Left lung (tissue), 10 donors: Measurements from ENCODE around the gene DSN1. TPM values are rescaled to one million over a fixed set of nuclear protein-coding genes. Genes with fewer than 3 reads are reported as not detected.

Experiments
- ATAC-seq: fragments of 200-7000 bp; cut with Tn5 transposase; one replicate; pipeline ENCODE4 v1.9.1; 2020; ENCODE audit warnings: moderate library complexity
- DNase-seq, 4 donors: peaks; one replicate each; pipeline ENCODE4 v3.0.0-alpha.2; 2013 to 2020
- H3K27ac ChIP-seq, 2 donors: fragments of 200-600 bp; sonication (generic) in 1 of 2; one replicate each; pipeline versions ENCODE4 v1.5.0 to v1.8.0; 2020 to 2021
- H3K27me3 ChIP-seq, 2 donors: fragments of 200-600 bp; sonication (generic) in 1 of 2; one replicate each; pipeline versions ENCODE4 v1.5.0 to v1.8.0; 2020 to 2021
- H3K36me3 ChIP-seq, 2 donors: fragments of 200-600 bp; sonication (generic) in 1 of 2; one replicate each; pipeline versions ENCODE4 v1.5.0 to v1.8.0; 2020 to 2021
- H3K4me1 ChIP-seq, 2 donors: fragments of 200-600 bp; one replicate each; pipeline ENCODE4 v1.8.0; 2021
- H3K4me3 ChIP-seq, 2 donors: fragments of 200-600 bp; sonication (generic) in 1 of 2; one replicate each; pipeline versions ENCODE4 v1.5.0 to v1.8.0; 2020 to 2021; ENCODE audit warnings: mild to moderate bottlenecking in 1 of 2
- H3K9me3 ChIP-seq, 2 donors: fragments of 200-600 bp; sonication (generic) in 1 of 2; one replicate each; pipeline versions ENCODE4 v1.5.0 to v1.8.0; 2020 to 2021
- intact Hi-C, 2 donors: fragments of 100-400 bp; cut with DNase I; formaldehyde crosslinking; loops; one replicate each; pipeline versions ENCODE4 v1.11.2 to v1.14.2; 2022
- polyA plus RNA-seq, 6 donors: library from polyadenylated mRNA; unstranded; fragments of 120-200 nt; gene quantifications; one replicate each; pipeline ENCODE4 v1.2.1, GENCODE V29; 2013; ENCODE audit not compliant: insufficient read length in 6 of 6
- total RNA-seq, 2 donors: library from RNA; stranded (reverse); fragmentation: NEBNext Ultra II Directional; extraction: Animal tissue kit (Norgen Biotek cat#: 25700); gene quantifications; one replicate each; pipeline ENCODE4 v1.2.1, GENCODE V29; 2021
- TF ChIP-seq, protein P1 (sequence below), 2 donors: fragments of 200-600 bp; sonication (generic) in 1 of 2; IDR thresholded peaks; one replicate each; pipeline versions ENCODE4 v1.5.0 to v1.8.0; 2021; ENCODE audit warnings: antibody characterized with exemption in 2 of 2
- donor health status: DM: no; HTN: yes; CAD: no.
- donor health status: DM: no; HTN: no; CAD: no.

The DSN1 gene
- total and polyA plus RNA-seq, 8 donors = 14.5 to 24.7 (median 20.3) TPM

DNA sequence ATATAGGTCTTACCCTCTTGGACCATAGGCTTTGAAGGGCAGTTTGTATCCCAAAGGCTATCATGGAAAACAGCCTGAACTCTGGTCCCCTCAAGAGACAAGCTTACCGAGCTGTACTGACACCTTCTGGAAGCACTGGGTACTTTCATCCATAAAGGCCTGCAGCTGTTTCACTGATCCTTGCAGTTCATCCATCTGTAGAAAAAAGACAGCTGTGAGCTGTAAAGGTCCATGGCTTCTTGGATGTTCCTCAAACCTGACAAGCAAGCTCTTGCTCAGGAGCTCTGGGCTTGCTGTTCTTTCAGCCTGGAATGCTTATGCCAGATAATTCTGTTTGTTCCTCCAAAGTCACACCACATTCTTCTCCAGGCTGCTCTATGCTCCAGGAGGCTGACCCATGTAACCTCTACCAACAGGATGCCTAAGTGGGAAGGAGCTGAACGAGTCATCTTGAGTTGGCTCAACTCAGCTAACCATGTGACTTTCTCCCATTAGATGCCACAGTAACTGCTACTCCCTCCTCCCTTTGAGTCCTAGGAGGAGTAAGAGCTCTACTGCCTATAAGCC is 18.8 kb downstream of the DSN1 start:
- H3K9me3 ChIP-seq = no peaks in the 10 kb centered on the region
- TF ChIP-seq, protein P1, sequence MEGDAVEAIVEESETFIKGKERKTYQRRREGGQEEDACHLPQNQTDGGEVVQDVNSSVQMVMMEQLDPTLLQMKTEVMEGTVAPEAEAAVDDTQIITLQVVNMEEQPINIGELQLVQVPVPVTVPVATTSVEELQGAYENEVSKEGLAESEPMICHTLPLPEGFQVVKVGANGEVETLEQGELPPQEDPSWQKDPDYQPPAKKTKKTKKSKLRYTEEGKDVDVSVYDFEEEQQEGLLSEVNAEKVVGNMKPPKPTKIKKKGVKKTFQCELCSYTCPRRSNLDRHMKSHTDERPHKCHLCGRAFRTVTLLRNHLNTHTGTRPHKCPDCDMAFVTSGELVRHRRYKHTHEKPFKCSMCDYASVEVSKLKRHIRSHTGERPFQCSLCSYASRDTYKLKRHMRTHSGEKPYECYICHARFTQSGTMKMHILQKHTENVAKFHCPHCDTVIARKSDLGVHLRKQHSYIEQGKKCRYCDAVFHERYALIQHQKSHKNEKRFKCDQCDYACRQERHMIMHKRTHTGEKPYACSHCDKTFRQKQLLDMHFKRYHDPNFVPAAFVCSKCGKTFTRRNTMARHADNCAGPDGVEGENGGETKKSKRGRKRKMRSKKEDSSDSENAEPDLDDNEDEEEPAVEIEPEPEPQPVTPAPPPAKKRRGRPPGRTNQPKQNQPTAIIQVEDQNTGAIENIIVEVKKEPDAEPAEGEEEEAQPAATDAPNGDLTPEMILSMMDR (IDR thresholded peaks at IDR 0.05) = peak; percentile 66
- no peaks in the 10 kb centered on the region for H3K27me3 ChIP-seq
- DNase-seq (peak in 2 of 4 donors; percentile 72 to 85), ATAC-seq (peak; percentile 95)
- intact Hi-C loops = no loop called here
- H3K4me3 ChIP-seq = no peak overlapping the region
- peak overlapping the region; percentile 35 to 41 for H3K27ac ChIP-seq
- H3K4me1 ChIP-seq = peaks cover 4 to 24% of the 10 kb centered on the region in 2 donors
- peaks cover 0 to 30% of the 10 kb centered on the region in 2 donors for H3K36me3 ChIP-seq

DNA sequence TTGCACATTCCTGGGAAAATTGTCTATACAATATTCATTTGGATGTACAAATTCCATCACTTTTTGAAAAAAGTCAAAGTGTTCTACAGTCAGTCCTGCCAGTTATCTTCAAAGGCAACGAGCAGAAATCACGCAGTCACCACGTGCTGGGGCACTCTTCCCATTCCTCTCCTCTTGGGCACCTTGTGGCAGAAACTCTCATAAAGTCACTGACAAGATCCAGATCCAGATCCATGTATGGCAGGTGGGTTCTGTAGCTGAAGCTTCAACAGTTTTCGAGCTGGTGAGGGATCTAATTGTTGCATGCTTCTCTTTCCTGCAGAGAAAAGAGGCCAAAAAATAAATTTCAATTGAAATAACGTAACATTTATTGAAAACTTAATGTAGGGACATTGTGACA is 21.0 kb downstream of the DSN1 start:
- no peak for DNase-seq
- intact Hi-C loops = no loop called here

DNA sequence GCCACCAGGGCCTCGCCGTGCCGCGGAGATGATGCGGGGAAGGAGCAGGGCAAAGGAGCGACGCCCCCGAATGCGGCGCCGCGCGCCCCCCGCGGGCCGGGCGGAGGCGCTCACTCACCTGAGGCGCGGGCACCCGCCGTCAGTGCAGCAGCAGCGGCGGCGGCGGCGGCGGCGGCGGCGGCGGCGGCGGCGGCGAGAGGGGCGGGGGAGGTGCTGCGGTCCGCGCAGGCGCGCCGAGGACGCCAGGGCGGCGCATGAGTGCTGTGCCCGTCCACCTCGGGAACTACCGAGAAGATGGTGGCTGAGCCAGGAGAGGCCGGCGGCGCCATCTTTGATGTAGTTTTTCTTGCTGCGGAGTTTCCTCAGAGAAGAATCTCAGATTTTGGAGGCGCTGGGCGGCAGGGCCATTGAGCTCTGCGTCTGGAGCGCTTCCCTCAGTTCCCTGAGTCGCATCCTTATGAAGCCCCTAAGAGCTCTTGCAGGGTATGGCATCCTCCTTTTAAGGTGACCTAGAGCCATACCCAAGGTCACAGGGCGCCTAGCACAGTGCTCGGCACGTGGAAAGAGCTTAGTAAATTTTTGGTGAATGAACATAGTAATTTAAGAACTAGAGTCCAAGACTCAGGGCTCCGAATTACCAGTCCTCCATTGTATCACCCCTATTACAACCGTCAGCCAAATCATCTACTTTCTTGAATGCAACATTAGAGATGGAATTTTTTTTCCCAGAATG is 27.5 kb downstream of the DSN1 start, which contains the start of gene NDRG3:
NDRG3 (minus strand) TSS at position 164 of the 733 bp plus-strand sequence. CDS start 24,355 bp downstream, outside the sequence.
- Histone ChIP-seq H3K36me3 (peaks cover 0 to under 1% of the 10 kb centered on the region in 2 donors), H3K27me3 (no peaks in the 10 kb centered on the region), H3K4me3 (peak within 1 kb of the TSS; percentile 78 to 90), H3K27ac (peak within 1 kb of the TSS; percentile 83 to 85), H3K4me1 (peaks cover 4 to 17% of the 10 kb centered on the region in 2 donors), H3K9me3 (no peaks in the 10 kb centered on the region)
- TF ChIP-seq, protein P1 (IDR thresholded peaks at IDR 0.05) = no peak
- intact Hi-C loops = no loop called here
- DNase-seq (peak; percentile 88 to 99 (median 96)), ATAC-seq (peak; percentile 98)

More for the DNA sequence above, 21.0 kb downstream of the DSN1 start:
- Histone ChIP-seq H3K4me1 (peaks cover 0 to 16% of the 10 kb centered on the region in 2 donors), H3K4me3 (no peak overlapping the region), H3K9me3 (no peaks in the 10 kb centered on the region), H3K36me3 (peaks cover 0 to 30% of the 10 kb centered on the region in 2 donors), H3K27me3 (no peaks in the 10 kb centered on the region), H3K27ac (no peak overlapping the region)
- no peak for ATAC-seq
- TF ChIP-seq, protein P1 (IDR thresholded peaks at IDR 0.05) = no peak

DNA sequence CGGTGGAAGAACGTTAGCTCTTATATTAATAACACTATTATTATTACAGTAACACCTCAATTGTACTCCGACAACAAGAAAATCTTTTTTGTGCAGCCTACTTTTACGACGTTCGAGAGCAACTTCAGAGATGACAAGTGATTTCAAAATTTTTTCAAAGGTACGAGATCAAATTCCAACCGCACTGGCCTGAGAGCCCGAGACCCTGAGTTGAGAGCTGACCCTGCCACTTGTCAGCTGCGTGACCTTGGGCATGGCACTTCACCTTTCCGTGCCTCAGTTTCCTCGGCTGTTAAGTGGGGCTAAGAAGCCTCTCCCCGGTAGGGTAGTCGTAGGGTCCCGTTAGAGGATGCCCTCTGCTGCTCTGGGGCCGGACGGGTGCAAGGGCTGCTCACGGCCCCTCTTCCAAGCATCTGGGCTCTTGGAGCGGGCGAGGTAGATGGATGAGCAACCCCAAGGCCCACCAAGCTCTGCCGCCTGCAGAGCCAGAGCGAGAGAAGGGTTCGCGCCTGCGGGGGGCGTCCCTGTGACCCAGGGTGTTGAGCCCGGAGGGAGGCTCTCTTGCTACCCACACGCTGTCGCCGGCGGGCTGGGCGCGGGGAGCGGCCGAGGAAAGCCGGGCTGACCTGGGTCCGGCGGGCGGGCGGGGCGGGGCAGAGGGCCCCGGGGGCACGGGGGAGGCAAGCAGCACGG is 28.2 kb downstream of the DSN1 start:
- Histone ChIP-seq H3K36me3 (no peaks in the 10 kb centered on the region), H3K27ac (peak overlapping the region; percentile 45 to 59), H3K27me3 (no peaks in the 10 kb centered on the region), H3K9me3 (no peaks in the 10 kb centered on the region), H3K4me1 (peaks cover 4 to 17% of the 10 kb centered on the region in 2 donors), H3K4me3 (peak overlapping the region; percentile 78 to 90)
- intact Hi-C loops = no loop called here
- TF ChIP-seq, protein P1 (IDR thresholded peaks at IDR 0.05) = no peak
- DNase-seq (peak in 2 of 4 donors; percentile 15 to 45), ATAC-seq (peak; percentile 51)
